22Rv1 (cell line): ENCODE measurements around the gene COG5.

Experiments used
- ZFX ChIP-seq: fragments of 450-650 bp; IDR thresholded peaks from 2 replicates; pipeline ENCODE4 v1.6.1; 2017; ENCODE audit warnings: antibody characterized with exemption, borderline replicate concordance
- TF ChIP-seq, protein P1 (sequence below): fragments of 450-650 bp; IDR thresholded peaks from 2 replicates; pipeline ENCODE4 v1.5.1; 2017; ENCODE audit warnings: mild to moderate bottlenecking

DNA sequence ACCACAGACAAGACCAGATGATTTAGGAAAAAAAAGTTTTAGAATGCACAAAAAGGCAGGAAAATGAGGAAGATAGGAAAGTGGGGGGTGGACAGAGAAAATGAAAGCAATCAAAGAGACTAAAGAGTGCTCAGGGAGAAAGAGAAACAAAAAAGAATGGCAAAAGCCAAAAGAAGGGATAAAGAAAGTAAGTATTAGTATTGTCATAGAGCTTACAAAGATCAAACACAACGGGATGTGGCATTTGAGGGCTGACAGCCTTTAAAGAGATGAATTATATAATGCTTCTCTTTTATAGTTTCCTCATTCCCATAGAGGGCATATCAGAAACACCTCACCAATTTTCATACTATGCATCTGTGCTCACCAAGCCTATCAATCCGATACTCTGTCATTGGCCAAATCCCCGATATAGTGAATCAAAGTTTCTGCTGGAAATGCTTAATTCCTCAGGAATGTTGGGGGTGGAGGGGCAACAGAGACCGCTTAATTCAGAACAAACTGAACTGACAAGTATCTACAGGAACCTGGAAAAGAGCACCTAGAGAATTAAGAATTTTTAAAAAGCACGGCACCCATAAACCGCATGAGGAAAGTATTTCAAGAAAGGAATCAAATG lies 2.7 kb downstream of the COG5 start:
- TF ChIP-seq, protein P1, sequence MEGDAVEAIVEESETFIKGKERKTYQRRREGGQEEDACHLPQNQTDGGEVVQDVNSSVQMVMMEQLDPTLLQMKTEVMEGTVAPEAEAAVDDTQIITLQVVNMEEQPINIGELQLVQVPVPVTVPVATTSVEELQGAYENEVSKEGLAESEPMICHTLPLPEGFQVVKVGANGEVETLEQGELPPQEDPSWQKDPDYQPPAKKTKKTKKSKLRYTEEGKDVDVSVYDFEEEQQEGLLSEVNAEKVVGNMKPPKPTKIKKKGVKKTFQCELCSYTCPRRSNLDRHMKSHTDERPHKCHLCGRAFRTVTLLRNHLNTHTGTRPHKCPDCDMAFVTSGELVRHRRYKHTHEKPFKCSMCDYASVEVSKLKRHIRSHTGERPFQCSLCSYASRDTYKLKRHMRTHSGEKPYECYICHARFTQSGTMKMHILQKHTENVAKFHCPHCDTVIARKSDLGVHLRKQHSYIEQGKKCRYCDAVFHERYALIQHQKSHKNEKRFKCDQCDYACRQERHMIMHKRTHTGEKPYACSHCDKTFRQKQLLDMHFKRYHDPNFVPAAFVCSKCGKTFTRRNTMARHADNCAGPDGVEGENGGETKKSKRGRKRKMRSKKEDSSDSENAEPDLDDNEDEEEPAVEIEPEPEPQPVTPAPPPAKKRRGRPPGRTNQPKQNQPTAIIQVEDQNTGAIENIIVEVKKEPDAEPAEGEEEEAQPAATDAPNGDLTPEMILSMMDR = no peak
- no peak for TF ChIP-seq ZFX
